ENCODE results near the gene PUM1.
"Not testable (repeated sequence)": the region's sequence is repeated elsewhere in the genome, so short reads cannot be mapped to it uniquely, and the experiment has no call there.

The PUM1 gene

DNA sequence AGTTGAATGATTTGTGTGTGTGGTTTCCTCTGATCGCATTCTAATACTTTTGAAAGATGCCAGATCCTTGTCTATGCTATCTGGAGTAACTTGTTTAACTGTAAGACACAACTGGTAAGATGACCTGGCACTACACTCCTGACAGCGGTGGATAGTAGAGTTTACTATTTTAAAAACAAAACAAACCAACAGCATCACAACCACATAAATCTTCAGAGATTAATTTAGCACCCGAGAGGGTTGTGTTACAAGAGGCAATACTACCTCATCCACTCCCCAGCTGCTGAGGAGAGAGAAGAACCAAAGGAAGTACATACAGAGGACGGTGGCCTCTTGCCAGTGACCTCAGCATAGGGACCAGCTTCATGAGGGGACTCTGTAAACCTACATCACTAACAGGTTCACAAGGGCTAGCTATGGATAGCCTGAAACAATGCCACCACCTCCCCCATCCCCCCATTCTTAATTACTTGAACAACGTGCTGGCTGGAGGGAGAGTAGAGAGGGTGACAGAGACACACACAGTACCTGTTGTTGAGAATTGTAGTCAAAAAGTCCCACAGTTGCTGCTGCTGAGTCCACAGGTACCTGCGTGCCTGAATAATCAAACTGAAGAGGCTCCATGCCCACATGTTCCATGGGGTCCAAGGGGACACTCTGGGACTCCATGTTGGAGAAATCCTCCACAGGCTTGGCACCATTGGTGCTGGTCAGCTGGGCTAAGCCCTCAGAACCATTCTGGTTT is 73.5 kb downstream of the PUM1 start:
- no peak for DNase-seq (ENCODE audit: low spot score)

DNA sequence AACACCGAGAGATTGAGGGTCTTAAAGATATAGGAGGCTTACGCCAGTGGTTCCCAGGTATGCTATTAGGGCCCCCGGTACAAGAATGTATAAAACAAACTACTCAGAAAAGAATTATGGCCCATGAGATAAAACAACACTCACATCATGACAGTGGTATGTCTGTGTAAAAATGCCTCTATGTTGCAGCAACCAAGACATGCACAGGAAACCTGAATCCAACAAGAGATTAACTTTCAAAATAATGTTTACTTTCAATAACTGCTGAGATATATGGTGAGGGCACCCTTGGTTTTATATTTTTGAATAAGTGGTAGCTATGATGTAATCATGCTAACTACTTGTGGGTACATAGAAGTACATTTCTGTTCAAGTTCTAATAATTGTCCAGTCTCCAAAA is 74.9 kb downstream of the PUM1 start:
- no peak for DNase-seq (ENCODE audit: low spot score)

DNA sequence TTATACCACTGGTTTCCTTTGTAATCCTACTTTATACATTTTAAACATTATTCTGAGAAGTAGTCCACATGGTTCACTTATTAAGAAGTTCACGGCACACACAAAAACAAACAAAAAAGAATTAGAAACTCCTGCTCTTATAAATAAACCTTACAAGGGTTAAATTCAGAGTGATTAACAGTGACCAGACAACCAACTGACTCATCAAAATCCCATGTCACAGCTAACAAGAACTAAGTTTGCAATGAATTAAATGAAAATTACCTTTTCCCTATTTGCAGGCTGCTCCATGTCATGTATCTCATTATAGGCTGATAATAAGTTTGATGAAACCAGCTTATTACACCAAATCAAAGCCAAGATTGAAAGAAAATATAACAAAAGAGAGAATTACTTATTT is 77.5 kb downstream of the PUM1 start:
- no peak for DNase-seq (ENCODE audit: low spot score)

DNA sequence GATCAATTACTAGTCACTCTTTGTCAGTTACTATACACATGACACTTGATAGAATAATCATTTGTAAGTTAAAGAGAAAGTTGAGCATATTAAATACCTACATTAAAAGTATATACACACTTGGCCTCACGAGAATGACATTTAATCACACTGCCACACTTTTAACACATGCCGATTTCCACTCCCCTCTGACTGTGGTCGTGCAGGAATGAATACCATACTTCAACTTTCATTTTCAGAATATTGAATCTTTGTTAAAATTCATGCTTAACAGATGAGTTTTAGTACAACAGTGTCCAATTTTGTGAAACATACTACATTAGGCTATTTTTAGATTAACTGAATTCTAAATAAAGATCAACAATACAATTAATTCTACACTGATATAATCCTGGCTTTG is 78.8 kb downstream of the PUM1 start:
- no peak for DNase-seq (ENCODE audit: low spot score)

DNA sequence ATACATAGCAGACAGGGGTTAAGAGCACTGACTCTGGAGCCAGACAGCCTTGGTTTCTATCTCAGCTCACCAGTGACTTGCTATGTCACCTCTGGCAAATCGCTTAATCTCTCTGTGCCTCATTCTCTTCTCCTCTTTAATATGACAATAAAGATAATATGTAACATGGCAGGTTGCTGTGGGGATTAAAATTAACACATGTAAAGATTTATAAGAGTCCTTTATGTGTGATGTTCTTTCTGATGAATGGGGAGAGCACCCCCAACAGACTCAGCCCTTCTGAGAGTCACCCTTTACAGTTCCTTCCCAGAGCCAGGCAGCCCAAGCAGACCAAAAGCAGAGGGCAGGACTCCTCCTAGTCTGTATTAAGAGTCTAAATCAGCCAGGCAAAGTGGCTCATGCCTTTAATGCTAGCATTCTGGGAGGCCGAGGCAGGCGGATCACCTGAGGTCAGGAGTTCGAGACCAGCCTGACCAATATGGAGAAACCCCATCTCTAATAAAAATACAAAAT is 80.5 kb downstream of the PUM1 start:
- no peak for DNase-seq (ENCODE audit: low spot score)

DNA sequence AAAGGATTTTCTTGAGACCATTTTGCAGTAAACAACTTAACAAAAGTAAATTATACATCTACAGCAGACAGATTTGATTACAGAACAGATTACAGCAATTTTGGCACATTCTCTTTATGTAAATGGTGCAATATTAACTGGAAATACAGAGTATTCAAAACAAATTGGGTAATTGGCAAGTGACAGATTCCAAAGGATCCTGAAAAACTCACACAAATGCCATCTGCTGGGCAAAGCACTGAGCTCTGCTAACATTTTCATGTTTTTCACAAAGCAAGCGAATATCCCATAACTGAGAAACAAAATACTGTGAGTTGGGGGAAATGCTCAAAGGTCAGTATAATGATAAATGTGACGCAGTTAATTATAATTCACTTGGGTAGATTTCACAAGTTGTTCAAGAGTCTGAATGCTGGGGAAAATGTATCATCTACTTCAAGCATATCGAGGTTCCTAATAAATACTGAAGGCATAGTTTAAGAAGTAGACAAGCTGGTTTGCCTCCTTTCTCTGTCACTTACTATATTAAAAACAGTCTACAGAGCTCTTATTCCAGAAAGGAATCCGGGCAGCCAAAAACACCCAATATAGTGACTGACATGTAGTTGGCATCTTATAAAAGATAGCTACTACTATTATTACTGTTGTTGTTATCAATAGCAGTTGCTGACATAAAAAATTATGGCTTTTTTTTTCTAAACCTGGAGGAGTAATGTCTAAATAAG is 81.2 kb downstream of the PUM1 start:
- DNase-seq (ENCODE audit: low spot score): no peak

DNA sequence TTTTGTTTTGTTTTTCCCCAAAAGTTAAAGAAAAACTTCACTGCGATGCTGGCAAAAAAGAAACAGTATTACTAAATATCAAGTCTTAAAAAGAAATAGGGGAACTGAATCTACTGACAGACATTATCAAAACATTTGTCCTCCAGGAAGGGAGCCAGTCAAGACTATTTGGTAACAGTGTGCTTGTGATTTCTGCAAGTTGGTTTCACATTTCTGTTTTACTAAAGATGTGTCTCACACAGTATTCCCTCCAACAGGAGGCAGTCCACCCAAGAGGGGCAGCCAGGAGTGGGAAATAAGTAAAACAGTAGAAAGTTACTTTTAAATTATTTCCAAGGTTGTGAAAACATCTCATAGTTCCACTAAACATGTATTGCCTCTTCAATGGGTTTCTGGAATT is 82.6 kb downstream of the PUM1 start:
- peak; percentile 74 for DNase-seq (ENCODE audit: low spot score)

DNA sequence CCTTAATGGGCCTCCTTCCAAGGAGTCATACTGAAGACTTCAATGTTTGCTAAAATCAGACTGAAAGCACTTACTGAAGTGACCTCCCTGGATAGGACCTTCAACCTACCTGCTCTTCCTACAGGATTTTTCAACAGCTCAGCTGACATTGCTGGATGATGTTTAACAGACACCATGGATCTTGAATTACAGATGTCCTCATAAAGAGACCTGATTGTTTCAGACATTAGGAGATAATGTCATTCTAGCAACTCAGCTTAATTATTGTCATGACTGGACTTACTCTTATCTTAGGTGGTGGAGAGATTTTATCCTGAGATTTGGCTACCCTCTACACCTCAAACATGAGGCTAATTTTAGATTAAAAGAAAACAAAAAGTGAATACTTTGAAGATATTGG is 83.1 kb downstream of the PUM1 start:
- no peak for DNase-seq (ENCODE audit: low spot score)

DNA sequence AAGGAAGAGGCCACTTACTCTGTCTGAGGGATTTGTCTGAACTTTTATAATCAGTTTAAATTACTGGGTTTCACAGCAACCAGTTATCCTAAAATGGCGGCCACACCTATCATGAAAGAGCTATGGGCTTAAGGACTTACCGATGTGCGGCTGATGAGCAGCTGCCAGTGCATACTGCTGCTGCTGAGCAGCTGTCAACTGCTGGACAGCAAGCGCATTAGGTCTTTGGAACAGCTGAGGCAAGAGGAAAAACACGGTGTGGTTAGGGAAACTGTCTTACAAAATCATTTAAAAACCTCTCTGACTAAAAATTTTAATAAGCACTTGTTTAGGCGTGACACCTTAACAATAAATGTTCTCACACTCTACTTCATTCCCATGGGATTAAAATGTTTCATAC is 84.3 kb downstream of the PUM1 start:
- no peak for DNase-seq (ENCODE audit: low spot score)

DNA sequence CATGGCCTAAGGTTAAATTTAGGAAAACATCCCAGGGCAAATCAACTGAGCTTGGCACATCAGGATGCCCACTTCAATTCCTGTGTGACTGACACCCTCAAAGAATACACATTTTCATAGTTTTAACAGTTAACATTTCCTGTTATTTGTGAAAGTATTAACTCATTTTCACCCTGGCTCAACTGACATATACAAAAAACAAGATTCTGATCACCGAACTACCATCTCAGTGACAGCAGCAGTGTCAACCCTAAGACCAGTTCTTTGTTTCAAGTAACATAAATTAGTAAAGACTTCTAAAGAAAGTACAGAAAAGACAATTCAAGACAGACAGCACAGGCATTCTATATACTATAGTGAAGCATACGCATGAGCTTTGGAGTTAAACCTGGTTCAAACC is 88.0 kb downstream of the PUM1 start:
- DNase-seq (ENCODE audit: low spot score): no peak

DNA sequence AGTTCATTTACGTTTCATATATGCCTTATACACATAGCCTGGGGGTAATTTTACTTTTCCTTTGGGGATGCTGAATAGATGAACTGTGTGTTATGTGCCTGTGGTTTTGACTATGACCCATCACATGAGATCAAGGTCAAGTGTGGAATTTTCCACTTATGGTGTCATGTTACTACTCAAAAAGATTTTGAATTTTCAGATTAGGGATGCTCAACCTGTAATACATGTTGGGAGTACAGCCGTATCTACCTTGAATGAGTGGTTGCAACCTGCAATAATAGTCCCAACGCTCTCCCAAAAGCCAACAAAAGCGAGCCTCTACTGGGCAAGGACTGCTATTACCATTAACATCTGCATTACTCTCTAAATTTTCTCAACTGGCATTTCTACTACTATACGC is 88.4 kb downstream of the PUM1 start:
- DNase-seq (ENCODE audit: low spot score): no peak

DNA sequence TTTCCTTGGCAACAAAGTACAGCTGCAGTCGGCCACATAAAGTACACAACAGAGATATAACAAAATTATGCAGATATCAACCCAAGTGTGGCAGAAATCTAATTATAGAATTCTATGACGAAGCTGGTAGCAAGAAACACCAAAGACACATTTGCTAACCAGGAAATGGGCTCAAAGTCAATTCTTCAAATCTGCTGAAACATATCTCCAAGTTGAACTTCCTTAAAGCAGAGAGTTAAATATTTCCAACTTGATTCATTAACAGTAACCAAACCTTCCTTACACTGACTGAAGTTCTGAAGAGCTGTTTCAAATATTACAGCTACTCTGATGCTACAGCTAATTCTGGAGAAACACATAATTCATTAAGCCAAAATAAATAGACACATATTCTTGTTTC is 89.4 kb downstream of the PUM1 start:
- peak; percentile 38 for DNase-seq (ENCODE audit: low spot score)

DNA sequence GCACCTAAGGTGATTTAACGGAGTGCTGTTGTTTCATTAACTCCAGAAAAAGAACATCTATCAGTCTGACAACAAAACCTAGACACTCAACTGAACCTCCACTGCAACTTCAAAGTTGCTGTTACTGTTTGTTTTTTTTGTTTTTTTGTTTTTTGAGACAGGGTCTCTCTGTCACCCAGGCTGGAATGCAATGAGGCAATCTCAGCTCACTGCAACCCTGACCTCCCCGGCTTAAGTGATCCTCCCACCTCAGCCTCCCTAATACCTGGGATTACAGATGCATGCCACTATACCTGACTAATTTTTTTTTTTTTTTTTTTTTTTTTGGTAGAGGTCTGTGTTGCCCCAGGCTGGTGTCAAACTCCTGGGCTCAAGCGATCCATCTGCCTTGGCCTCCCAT is 90.3 kb downstream of the PUM1 start:
- no peak for DNase-seq (ENCODE audit: low spot score)

DNA sequence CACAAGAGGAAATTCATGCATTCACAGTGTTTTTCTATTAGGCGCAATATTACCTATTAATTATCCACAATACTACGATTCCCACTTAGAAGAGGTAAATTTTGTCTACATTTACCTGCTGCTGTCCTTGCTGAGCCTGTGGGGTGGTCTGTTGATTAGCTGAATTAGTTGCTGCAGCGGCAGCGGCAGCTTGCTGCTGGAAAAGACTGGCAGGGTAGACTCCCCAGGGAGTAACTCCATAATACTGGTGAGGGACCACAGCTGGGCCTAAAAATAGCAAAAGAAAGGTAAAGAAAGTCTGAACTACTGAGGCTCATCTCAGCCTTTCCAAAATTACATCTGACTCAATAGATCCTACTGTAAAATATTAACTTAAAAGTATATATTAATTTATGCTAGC is 91.0 kb downstream of the PUM1 start:
- no peak for DNase-seq (ENCODE audit: low spot score)

DNA sequence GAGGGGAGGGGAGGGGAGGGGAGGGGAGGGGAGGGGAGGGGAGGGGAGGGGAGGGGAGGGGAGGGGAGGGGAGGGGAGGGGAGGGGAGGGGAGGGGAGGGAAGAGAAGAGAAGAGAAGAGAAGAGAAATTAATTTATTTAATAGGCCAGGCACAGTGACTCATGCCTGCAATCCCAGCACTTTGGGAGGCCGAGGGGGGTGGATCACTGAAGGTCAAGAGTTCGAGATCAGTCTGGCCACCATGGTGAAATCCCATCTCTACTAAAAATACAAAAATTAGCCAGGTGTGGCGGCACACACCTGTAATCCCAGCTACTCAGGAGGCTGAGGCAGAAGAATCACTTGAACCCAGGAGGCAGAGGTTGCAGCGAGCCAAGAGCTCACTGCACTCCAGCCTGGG is 93.2 kb downstream of the PUM1 start:
- DNase-seq (ENCODE audit: low spot score): not testable (repeated sequence)

DNA sequence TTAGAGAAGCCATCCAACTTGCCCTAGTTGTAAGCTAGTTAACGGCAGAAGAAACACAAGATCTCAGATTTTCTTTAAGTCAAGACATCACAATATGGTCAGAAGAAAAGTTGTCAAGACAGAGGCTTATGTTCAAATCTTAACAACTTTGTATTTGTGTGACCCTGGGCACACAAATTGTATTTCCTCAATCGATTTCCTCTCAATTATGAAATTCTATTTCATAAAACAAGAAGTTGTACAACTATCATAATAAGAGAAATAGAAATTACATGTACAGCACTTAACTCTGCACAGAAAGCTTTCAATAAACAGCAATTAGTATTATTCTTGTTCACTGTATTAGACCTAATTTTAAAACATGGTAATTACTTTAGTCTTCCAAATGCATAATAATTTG is 94.0 kb downstream of the PUM1 start:
- no peak for DNase-seq (ENCODE audit: low spot score)

DNA sequence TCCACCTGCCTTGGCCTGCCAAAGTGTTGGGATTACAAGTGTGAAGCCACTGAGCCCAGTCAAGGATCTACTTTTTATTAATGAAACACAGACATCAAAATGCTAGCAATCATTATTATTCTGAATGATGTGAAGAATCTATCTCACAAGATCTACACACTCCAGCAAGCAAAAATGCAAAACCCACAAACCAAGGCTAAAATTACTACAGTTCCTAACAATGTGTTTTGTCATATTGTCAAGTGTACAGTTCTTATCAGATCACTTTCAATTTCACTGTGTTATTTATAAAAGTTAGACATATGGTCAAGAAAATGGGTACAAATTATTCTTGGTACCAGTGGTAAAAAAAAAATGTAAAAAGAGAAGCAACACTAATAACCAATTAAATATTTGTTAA is 95.6 kb downstream of the PUM1 start:
- DNase-seq (ENCODE audit: low spot score): no peak

DNA sequence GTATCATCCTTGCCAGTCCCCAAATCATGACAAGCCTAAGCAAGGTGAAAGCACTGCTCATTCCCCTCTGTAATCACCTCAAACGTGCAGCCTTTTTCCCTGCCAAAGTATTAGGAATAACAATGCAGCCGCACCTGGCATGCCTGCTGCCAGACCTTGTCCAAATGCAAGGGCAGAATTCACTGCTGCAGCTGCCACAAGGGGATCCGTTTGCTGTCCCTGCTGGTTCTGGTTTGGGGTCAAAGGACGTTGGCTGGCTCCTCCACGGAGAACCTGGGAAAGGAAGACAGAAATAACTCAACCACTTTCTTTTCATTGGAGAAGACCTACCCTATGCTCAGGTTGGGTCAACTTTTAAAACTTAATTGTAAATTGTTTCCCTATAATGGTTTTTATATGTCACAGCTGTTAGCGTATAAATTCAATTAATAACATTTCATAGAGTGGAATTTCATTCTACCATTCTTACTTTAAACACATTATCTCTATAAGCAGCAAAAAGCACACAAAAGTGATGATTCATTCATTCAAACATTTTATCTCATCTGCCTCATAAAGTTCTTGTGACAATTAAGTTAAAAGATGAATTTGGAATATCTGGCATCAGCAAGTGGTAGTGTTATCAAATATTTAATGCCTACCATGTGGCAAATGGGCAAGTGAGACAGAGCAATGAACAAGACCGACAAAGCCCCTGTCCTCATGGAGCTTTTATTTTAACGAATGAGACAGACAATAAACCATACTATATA is 97.1 kb downstream of the PUM1 start:
- no peak for DNase-seq (ENCODE audit: low spot score)

DNA sequence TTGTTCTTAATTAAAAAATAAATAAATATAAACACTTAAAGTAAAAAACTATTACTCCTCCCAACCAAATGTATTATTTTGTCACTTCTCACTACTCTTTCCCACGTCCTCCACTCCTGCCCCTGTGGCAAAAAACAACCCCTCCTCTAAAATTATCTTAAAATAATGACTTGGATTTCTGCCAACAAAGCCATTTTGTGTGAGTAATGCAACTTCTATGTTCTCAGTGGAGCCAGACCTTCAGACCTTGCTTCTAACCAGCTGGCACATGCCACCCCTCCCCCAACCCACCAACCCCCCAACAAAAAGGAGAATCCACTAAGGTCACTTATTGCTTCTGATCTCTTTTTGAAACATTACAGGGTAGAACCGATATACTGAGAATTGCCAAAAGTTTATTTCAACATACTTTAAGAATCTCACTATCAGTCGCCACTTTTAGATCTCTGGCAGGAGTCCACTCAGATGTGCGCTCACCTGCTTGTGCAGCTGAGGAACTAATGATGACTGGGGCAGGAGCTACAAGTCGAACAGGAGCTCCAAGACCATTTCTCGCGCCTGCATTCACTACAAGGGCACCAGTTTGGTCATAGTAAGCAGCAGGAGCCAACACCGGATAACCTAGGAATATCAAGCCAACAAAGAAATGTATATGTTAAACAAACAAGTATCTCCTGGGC is 98.7 kb downstream of the PUM1 start:
- no peak for DNase-seq (ENCODE audit: low spot score)

DNA sequence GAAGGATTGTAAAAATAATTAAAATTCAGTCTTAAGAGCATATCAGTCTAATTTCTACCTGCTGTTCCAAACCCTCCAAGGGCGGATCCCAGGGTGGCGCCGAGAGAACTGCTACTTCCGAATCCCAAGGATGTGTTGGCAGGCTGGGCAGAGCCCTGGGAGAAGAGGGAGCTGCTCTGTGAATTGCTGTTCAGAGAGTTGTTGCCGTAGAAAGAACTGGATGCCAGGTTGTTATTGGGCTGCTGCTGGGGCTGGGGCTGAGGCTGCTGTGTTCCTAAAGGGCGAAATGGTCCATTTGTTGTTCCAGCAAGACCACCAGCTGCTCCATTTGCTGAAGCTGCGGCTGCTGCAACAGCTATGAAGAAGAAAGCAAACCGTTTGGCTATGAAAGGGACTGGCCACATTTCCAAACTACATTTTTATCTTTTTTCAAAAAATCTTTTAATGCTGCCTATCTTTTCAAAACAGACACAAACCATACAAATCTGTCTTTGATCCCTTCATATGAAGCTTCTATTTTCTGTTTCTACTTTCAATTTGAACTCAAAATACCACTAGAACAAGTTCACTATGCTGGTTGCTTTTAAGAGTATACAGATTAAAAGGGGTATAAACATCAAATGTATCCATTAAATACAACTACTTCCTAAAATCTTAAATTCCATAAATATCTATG is 99.5 kb downstream of the PUM1 start:
- no peak for DNase-seq (ENCODE audit: low spot score)

DNA sequence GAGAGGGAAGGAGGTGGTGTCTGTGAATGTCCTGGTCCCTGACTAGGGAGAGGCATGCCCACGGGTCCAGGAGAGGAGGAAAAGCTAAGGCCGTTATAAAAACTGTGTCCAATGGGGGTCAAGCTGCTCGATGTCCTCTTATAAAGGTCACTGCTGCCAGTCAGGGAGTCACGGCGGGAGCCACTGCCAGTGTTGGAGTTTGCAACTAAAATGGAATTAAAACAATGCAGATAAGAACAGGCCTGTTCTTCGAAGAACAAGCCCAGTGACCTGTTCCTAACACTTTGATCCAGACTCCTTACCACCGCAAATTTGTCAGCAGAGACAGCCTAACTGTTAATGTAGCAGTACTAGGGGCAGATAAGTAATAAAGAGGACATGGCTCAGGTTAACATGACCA is 100.8 kb downstream of the PUM1 start:
- DNase-seq (ENCODE audit: low spot score): no peak

All from pons (tissue), 1 donor.